ENCODE measurements around the gene HS6ST2.

GRCh38 chrX:132716006-132716405 lies 242.4 kb downstream of the HS6ST2 start:
- TF ChIP-seq, protein P1, sequence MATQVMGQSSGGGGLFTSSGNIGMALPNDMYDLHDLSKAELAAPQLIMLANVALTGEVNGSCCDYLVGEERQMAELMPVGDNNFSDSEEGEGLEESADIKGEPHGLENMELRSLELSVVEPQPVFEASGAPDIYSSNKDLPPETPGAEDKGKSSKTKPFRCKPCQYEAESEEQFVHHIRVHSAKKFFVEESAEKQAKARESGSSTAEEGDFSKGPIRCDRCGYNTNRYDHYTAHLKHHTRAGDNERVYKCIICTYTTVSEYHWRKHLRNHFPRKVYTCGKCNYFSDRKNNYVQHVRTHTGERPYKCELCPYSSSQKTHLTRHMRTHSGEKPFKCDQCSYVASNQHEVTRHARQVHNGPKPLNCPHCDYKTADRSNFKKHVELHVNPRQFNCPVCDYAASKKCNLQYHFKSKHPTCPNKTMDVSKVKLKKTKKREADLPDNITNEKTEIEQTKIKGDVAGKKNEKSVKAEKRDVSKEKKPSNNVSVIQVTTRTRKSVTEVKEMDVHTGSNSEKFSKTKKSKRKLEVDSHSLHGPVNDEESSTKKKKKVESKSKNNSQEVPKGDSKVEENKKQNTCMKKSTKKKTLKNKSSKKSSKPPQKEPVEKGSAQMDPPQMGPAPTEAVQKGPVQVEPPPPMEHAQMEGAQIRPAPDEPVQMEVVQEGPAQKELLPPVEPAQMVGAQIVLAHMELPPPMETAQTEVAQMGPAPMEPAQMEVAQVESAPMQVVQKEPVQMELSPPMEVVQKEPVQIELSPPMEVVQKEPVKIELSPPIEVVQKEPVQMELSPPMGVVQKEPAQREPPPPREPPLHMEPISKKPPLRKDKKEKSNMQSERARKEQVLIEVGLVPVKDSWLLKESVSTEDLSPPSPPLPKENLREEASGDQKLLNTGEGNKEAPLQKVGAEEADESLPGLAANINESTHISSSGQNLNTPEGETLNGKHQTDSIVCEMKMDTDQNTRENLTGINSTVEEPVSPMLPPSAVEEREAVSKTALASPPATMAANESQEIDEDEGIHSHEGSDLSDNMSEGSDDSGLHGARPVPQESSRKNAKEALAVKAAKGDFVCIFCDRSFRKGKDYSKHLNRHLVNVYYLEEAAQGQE (IDR thresholded peaks at IDR 0.05; ENCODE audit: insufficient read depth in 1 of 2, low read depth in 2 of 2, low read length in 2 of 2): no peak
- TF ChIP-seq POLR2AphosphoS5 (IDR thresholded peaks at IDR 0.05; ENCODE audit: low read depth, low read length): no peak
- TF ChIP-seq SIN3A (IDR thresholded peaks at IDR 0.05; ENCODE audit: borderline replicate concordance, insufficient read depth, low read length): no peak

Data from PFSK-1 (cell line).